Measurements from ENCODE around the gene GPAM.
"Not testable (repeated sequence)": the region's sequence is repeated elsewhere in the genome, so short reads cannot be mapped to it uniquely, and the experiment has no call there.

GPAM gene

GRCh38 chr10:112214298-112214926 lies 30.8 kb upstream of the GPAM start:
- no peak for DNase-seq

- DNase-seq, result no peak
Observed at GRCh38 chr10:112213836-112214235, 30.3 kb upstream of the GPAM start.

DNA sequence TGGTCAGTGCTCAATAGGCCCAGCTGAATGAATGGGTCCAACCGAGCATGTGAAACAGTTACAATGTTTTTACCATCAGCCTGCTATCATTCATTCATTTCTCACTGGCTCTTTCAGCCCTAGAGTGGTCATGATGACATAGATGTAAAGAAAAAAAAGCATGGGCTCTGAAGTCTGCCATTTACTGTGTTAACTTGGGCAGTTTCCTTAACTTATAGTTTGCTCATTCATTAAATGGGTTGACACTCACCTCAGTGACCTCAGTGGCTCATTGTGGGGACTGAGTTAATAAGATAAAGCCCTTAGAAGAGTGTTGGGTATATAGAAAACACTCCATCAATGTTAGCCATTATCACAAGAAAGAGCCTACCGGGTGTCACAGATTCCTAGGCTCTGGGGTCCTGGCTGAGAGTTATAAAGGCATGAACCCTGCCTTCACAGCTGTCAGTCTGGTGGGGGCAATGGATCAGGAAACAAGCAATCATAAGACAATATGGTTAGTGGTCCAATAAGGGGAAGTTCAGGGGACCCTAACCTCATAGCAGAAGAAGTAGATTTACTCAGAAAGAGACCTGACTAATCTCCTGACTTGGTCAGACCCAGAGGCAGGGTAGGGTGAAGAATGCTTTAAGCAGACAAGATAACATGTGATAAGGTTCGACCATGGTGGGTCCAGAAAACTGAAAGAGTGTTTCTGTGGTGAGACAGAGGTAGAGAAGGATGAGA lies 29.7 kb upstream of the GPAM start:
- no peak for DNase-seq

- no peak for DNase-seq
Observed at GRCh38 chr10:112210666-112211065, 27.1 kb upstream of the GPAM start.

DNA sequence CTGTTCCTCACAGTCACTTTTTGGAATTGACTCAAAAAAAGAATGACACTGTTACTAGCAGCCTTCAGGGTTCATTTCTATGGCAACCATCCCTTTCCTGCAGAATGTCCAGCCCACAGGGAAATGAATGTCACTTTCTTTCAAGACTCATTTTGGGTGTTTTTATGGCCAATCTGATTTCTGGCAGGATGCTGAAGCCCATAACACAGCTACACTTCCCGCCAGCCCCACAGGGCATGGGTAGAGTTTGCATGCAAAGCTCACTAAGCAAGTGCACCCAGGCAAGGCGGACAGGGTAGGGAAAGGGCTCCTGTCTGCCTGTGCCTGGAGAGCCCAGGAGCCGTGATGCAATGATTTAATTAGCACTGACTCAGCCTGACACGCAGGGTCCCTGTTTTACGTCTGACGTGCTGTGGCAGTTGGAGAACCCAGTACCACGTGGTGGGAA lies 26.1 kb upstream of the GPAM start:
- no peak for DNase-seq

DNA sequence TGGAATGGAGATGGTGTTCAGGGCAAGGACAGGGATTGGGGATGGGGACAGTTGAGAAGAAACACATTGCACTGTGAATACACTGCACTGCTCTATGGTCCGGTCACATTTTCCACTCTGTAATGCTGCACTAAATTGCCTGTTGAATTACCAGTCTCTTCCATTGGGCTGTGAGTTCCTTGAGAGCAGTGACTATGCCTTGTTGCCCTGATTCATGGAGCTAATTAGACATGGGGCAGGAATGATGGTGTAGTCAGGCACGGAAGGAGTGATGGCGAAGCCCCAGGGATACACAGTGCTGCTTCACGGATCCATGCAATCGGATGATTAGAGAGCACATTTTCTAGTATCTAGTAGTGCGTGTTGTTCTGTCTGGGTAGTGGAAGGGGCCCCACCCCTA lies 25.4 kb upstream of the GPAM start:
- DNase-seq, result no peak

- DNase-seq, result no peak
Observed at GRCh38 chr10:112208292-112208691, 24.7 kb upstream of the GPAM start.

DNA sequence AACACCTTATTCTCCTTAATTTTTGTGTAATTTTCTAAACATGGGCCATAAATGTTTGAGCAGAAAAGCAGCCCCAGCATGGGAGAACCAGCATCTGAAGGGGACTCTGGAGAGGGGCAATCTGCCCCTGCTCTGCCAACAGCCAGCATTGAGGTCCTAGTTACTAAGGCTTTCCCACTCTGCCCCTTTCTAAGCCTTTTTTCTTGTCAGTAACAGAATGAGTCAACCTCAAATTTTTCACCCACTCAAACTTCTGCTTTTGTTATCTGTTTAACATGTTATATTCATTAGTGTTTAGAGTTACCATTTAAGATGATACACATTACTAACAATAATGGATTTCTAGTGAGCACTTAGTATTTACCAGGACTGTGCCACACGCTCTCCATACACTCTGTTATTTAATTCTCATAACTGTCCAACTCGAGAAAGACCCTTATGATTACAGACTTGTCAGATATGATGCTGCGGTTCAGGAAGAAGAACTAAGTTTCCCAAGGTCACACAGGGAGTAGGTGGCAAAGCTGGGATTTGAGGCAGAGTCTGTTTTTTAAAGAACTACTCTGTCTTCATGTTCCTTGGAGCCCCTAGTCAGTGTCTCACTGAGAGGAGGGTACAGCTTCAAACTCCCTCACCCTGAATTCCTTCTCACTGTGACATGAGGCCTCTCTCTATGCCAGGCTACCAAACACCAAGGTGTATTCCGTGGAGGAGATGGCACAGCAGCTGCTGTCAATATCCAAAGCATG lies 19.9 kb upstream of the GPAM start:
- no peak for DNase-seq

GRCh38 chr10:112202561-112203241 lies 19.1 kb upstream of the GPAM start:
- DNase-seq, result no peak

DNA sequence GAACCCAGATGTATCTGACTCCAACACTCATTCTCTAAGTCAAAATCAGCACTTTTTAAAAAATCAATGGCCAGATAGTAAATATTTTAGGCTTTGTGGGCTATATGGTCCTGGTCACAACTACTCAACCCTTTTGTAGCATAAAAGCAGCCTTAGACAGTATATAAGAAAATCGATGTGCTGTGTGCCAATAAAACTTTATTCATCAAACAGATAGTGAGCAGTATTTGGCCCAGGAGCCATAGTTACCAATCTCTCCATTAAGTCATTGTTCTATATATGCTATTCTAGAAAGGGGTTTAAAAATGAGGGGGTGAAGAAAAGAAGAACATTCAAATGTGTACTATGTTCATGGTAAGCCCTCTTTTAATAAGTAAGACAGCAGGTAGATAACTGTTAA lies 18.5 kb upstream of the GPAM start:
- no peak for DNase-seq

- DNase-seq, result no peak
Observed at GRCh38 chr10:112201334-112201733, 17.8 kb upstream of the GPAM start.

- not testable (repeated sequence) for DNase-seq
Observed at GRCh38 chr10:112200259-112200658, 16.7 kb upstream of the GPAM start.

GRCh38 chr10:112197662-112198061 lies 14.1 kb upstream of the GPAM start:
- DNase-seq, result not testable (repeated sequence)

DNA sequence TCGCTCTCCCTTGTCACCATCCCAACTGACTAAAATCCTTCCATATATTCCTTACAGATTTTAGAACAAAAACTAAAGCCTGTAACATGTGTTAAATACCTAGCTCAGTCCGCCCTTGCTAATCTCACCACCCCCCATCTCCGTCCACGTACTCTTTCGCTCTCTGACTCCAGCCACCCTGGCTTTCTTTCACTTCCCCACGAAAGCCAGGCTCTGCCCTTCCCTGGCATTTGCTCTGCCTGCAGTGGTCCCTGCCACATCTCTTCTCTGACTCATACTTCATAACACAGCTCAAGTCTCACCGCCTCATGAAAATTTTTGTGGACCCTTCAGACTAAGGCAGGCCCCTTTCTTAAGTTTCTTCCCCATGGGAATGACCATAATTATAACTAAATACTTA lies 11.7 kb upstream of the GPAM start:
- no peak for DNase-seq

DNA sequence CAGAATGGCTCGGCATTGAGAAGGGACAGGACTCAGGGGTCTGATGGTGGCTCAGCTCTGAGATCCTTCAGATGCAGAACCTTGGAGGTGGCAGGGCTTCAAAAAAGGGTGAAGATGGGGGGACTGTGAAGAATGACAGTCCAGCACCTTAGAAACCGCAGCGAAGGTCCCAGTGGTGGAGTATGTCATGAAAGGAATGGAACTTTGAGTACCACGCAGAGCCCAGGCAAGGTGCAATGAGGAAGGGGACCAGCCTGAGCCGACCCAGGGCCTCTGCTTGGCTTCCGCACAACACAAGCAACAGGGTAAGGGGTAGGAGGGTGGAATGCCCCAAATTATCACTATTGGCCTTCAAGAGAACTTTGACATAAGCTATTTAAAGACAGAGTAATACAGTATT lies 8.2 kb upstream of the GPAM start:
- DNase-seq, result no peak

GRCh38 chr10:112191041-112191590 lies 7.6 kb upstream of the GPAM start:
- no peak for DNase-seq

DNA sequence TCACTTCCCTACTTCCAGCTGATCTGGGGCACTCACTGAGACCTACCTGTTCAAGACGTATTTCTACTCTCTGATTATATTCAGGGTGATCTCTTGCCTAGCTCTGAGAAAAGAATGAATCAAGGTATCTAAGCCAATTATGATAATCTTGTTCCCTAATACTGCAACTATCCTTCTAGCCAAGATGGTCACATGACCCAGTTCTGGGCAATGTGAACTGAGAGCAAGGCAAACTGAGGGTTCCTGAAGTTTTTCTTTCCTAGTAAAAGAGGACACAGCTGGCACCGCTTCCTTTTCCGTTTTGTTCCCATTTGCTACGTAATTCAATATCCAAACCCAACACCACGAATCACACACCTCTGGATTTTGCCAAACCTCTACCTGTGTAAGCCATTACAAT lies 5.9 kb upstream of the GPAM start:
- no peak for DNase-seq

- DNase-seq, result no peak
Observed at GRCh38 chr10:112187527-112187926, 4.0 kb upstream of the GPAM start.

- no peak for DNase-seq
Observed at GRCh38 chr10:112185959-112186358, 2.4 kb upstream of the GPAM start.

GRCh38 chr10:112184379-112184778 lies 814 bp upstream of the GPAM start:
- DNase-seq, result no peak

DNA sequence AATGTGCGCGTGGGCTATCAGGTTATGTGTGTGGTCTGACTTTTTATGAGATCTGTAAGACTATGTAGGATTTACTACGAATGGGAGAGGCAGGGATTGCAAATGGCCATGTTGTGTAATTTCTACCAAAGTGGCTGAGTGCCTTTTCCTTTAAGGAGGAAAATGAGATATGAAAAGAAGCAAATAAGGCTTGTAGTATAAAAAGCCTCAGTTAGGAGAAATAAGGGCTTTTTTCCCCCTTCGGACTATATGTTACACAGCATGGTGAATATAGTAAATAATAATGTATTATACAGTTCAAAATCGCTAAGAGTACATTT lies 447 bp upstream of the GPAM start:
- DNase-seq, result no peak

DNA sequence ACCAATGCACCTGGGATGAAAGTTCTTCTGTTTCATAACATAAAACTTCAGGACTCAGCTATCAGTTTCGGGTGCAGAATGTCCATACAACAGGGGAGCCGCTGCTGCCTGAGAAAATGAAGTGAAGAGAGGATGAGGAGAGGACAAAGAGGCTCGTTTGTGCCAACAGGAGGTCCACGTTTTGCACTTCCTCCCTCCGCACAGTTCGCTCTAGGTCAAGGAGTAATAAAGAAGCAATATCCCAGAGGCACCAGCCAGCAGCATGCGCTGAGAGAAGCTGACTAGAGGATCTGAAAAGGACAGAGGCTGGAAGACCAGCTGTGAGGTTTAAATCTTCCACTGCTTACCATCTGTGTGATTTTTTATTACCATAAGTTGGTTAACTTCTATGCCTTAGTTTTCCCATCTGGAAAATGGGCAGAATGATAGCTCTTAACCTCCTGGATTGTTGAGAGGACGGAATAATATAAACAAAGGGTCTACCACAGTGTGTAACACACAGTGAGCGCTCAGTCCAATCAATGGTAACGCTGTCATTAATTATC lies 709 bp downstream of the GPAM start:
- no peak for DNase-seq

DNA sequence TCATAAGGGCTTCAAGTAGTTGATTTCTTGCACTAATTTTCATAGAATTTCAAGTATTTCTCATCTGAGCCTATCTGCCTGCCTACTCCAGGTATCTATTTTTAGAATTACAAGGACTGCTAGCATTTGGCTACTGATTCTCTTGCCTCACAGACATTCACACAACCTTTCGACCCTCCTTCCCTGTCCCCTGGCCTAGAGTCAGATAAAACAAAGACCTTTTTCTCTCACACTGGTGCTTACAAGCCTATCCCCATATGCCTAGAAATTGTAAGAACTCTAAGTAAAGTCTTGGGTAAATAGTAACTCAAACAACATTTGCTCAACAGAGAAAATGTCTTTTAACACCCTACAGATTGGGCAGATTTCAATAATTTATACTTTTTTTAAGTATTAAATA lies 6.3 kb downstream of the GPAM start:
- DNase-seq, result no peak
